ENCODE results near the gene MACROD1. TPM values are rescaled to one million over a fixed set of nuclear protein-coding genes. Genes with fewer than 3 reads are reported as not detected.

MACROD1 gene
- total and polyA plus RNA-seq, 2 donors (not counting 3 experiments of a cell fraction or from before 2014, with no cell fraction given): 11.0 to 16.2 TPM

GRCh38 chr11:64152841-64153691, 12.8 kb downstream of the MACROD1 start:
- FAIRE-seq: peak; percentile 87
- CTCF ChIA-PET: interaction anchor here (0.6 to 5.0 kb wide), 21 partner anchors 9 to 318 kb away, joined by 3 to 162 read pairs (median 4); partner anchors contain the start of genes FLRT1, MACROD1, MARK2 and STIP1
- no peaks in the 10 kb centered on the region for H3K4me1 ChIP-seq (ENCODE audit: control insufficient read depth, extremely low read depth, insufficient read depth, low read length)
- no peaks in the 10 kb centered on the region for H3K9me3 ChIP-seq (replicated peaks; ENCODE audit: control insufficient read depth, insufficient read depth, low read length)
- POLR2A ChIA-PET: interaction anchor here (0.6 to 1.3 kb wide), 2 partner anchors 32 to 218 kb away, joined by 4 read pairs; partner anchors contain the start of gene STIP1
- no peak overlapping the region for H3K4me2 ChIP-seq (ENCODE audit: insufficient read depth, low read length)
- H3K9ac ChIP-seq (replicated peaks; ENCODE audit: extremely low read depth, insufficient read depth, low read length): no peak overlapping the region
- peak; percentile 42 for DNase-seq (ENCODE audit: low read depth, low spot score)
- H3K36me3 ChIP-seq (ENCODE audit: control insufficient read depth in 2 of 2, extremely low read depth in 1 of 2, insufficient read depth in 2 of 2, low read length in 2 of 2): no peaks in the 10 kb centered on the region
- BruUV-seq (replicated peaks): no TSS peak
- dilution Hi-C loops (cut with MboI; ENCODE audit: extremely low pct_ligation_motif_present, low sequenced_read_pairs) (no loop called here), intact Hi-C loops (cut with micrococcal nuclease) (no loop called here)
- TF ChIP-seq CTCF (IDR thresholded peaks at IDR 0.05; ENCODE audit: extremely low read depth in 1 of 2, insufficient read depth in 1 of 2, low read depth in 1 of 2, low read length in 2 of 2): peak; percentile 99 to 100
- TF ChIP-seq EZH2 (IDR thresholded peaks at IDR 0.05; ENCODE audit: borderline replicate concordance, low read depth, low read length, severe bottlenecking): no peak
- no peaks in the 10 kb centered on the region for H3K9me1 ChIP-seq (replicated peaks; ENCODE audit: control insufficient read depth, extremely low read depth, insufficient read depth, low read length)
- no peak overlapping the region for H3K4me3 ChIP-seq (replicated peaks in 1 of 3; ENCODE audit: insufficient read depth in 1 of 3, low read depth in 1 of 3, low read length in 3 of 3)
- H3K27me3 ChIP-seq (ENCODE audit: control insufficient read depth in 2 of 2, insufficient read depth in 2 of 2, low read length in 2 of 2): no peaks in the 10 kb centered on the region
- H3K79me2 ChIP-seq (ENCODE audit: control insufficient read depth, insufficient read depth, low read length): no peaks in the 10 kb centered on the region
- H3K27ac ChIP-seq (ENCODE audit: insufficient read depth, low read depth, low read length): no peak overlapping the region
- H4K20me1 ChIP-seq (replicated peaks; ENCODE audit: control insufficient read depth, extremely low read depth, insufficient read depth, low read length): no peaks in the 10 kb centered on the region
- H2AFZ ChIP-seq (ENCODE audit: low read depth, low read length): peak overlapping the region; percentile 9

GRCh38 chr11:64151337-64151736, 14.6 kb downstream of the MACROD1 start:
- Histone ChIP-seq H3K79me2 (ENCODE audit: control insufficient read depth, insufficient read depth, low read length) (no peaks in the 10 kb centered on the region), H3K27me3 (ENCODE audit: control insufficient read depth in 2 of 2, insufficient read depth in 2 of 2, low read length in 2 of 2) (no peaks in the 10 kb centered on the region), H3K4me1 (ENCODE audit: control insufficient read depth, extremely low read depth, insufficient read depth, low read length) (no peaks in the 10 kb centered on the region), H3K9ac (replicated peaks; ENCODE audit: extremely low read depth, insufficient read depth, low read length) (no peak overlapping the region), H3K9me3 (replicated peaks; ENCODE audit: control insufficient read depth, insufficient read depth, low read length) (no peaks in the 10 kb centered on the region), H3K9me1 (replicated peaks; ENCODE audit: control insufficient read depth, extremely low read depth, insufficient read depth, low read length) (no peaks in the 10 kb centered on the region), H4K20me1 (replicated peaks; ENCODE audit: control insufficient read depth, extremely low read depth, insufficient read depth, low read length) (no peaks in the 10 kb centered on the region), H3K4me2 (ENCODE audit: insufficient read depth, low read length) (no peak overlapping the region), H3K4me3 (replicated peaks in 1 of 3; ENCODE audit: insufficient read depth in 1 of 3, low read depth in 1 of 3, low read length in 3 of 3) (no peak overlapping the region), H3K27ac (ENCODE audit: insufficient read depth, low read depth, low read length) (no peak overlapping the region), H2AFZ (ENCODE audit: low read depth, low read length) (no peak overlapping the region), H3K36me3 (ENCODE audit: control insufficient read depth in 2 of 2, extremely low read depth in 1 of 2, insufficient read depth in 2 of 2, low read length in 2 of 2) (no peaks in the 10 kb centered on the region)
- FAIRE-seq (no peak), DNase-seq (ENCODE audit: low read depth, low spot score) (no peak)
- intact Hi-C loops (cut with micrococcal nuclease) (no loop called here), dilution Hi-C loops (cut with MboI; ENCODE audit: extremely low pct_ligation_motif_present, low sequenced_read_pairs) (no loop called here)
- TF ChIP-seq CTCF (IDR thresholded peaks at IDR 0.05; ENCODE audit: extremely low read depth in 1 of 2, insufficient read depth in 1 of 2, low read depth in 1 of 2, low read length in 2 of 2) (no peak), MYC (IDR thresholded peaks at IDR 0.05; ENCODE audit: low read depth, low read length) (no peak), POLR2AphosphoS5 (IDR thresholded peaks at IDR 0.05; ENCODE audit: insufficient read depth, low read depth, low read length) (no peak), EZH2 (IDR thresholded peaks at IDR 0.05; ENCODE audit: borderline replicate concordance, low read depth, low read length, severe bottlenecking) (no peak), POLR2A (IDR thresholded peaks at IDR 0.05; ENCODE audit: low read depth, low read length) (no peak), JUN (IDR thresholded peaks at IDR 0.05; ENCODE audit: borderline replicate concordance, insufficient read depth, insufficient read length, low read depth) (no peak), MAX (IDR thresholded peaks at IDR 0.05; ENCODE audit: insufficient read depth, insufficient read length) (no peak), GATA2 (IDR thresholded peaks at IDR 0.05; ENCODE audit: insufficient read depth, insufficient read length, low read depth, low read length) (no peak), FOS (IDR thresholded peaks at IDR 0.05; ENCODE audit: borderline replicate concordance, insufficient read depth, low read length) (no peak)
- BruUV-seq (replicated peaks): no TSS peak
- ChIA-PET POLR2A (no interaction called here), CTCF (interaction anchor here (0.9 to 5.0 kb wide), 6 partner anchors 16 to 672 kb away, joined by 3 to 162 read pairs (median 3); no protein-coding TSS in a partner anchor)

All from endothelial cell of umbilical vein (primary cell).